OCI-LY1 (cell line): ENCODE data around the gene P2RY2.

Experiments
- CTCF ChIP-seq: fragments of 200-600 bp; sonication (generic), shearing (Covaris generic); IDR thresholded peaks from 2 replicates; pipeline ENCODE4 v1.5.1; 2017; ENCODE audit warnings: mild to moderate bottlenecking, antibody characterized with exemption, low read length, moderate library complexity, mixed read lengths
- EZH2 ChIP-seq: fragments of 200-600 bp; sonication (generic), shearing (Covaris generic); IDR thresholded peaks from 2 replicates; pipeline ENCODE4 v1.8.0; 2017; ENCODE audit warnings: borderline replicate concordance, mixed run types, mild to moderate bottlenecking, antibody characterized with exemption, low read length, moderate library complexity, mixed read lengths

GRCh38 chr11:73170140-73170539, 47.9 kb upstream of the P2RY2 start:
- TF ChIP-seq CTCF (no peak), EZH2 (no peak)
